ENCODE measurements around the gene IDH1.

DNA sequence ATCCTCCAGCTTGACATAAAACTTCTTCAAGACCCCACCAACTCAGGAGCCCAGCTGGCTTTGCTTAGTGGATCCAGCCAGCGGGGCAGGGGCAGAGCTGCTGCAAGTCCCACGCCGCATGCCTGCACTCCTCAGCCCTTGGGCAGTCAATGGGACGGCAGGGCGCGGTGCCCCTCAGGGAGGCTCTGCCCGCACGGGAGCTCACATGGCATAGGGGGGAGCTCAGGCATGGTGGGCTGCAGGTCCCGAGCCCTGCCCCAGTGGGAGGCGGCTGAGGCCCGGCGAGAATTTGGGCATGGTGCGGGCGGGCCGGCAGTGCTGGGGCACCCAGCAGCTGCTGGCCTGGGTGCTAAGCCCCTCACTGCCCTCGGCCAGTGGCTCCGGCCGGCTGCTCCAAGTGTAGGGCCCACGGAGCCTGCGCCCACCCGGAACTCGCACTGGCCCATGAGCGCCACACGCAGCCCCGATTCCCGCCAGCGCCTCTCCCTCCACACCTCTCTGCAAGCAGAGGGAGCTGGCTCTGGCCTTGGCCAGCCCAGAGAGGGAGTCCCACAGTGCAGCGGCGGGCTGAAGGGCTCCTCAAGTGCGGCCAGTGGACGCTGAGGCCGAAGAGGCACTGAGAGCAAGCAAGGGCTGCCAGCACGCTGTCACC is 27.2 kb downstream of the IDH1 start:
- TF ChIP-seq, protein P1, sequence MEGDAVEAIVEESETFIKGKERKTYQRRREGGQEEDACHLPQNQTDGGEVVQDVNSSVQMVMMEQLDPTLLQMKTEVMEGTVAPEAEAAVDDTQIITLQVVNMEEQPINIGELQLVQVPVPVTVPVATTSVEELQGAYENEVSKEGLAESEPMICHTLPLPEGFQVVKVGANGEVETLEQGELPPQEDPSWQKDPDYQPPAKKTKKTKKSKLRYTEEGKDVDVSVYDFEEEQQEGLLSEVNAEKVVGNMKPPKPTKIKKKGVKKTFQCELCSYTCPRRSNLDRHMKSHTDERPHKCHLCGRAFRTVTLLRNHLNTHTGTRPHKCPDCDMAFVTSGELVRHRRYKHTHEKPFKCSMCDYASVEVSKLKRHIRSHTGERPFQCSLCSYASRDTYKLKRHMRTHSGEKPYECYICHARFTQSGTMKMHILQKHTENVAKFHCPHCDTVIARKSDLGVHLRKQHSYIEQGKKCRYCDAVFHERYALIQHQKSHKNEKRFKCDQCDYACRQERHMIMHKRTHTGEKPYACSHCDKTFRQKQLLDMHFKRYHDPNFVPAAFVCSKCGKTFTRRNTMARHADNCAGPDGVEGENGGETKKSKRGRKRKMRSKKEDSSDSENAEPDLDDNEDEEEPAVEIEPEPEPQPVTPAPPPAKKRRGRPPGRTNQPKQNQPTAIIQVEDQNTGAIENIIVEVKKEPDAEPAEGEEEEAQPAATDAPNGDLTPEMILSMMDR (IDR thresholded peaks at IDR 0.05), result no peak
- no peak for TF ChIP-seq POLR2A (IDR thresholded peaks at IDR 0.05)
